Measurements from ENCODE around the gene CMIP. TPM values are rescaled to one million over a fixed set of nuclear protein-coding genes. Genes with fewer than 3 reads are reported as not detected.

The CMIP gene
- total and polyA plus RNA-seq, 10 of the 15 experiments (the other 5 are each of a cell fraction or from before 2014, with no cell fraction given) = 1.2 to 43.2 (median 4.4) TPM

DNA sequence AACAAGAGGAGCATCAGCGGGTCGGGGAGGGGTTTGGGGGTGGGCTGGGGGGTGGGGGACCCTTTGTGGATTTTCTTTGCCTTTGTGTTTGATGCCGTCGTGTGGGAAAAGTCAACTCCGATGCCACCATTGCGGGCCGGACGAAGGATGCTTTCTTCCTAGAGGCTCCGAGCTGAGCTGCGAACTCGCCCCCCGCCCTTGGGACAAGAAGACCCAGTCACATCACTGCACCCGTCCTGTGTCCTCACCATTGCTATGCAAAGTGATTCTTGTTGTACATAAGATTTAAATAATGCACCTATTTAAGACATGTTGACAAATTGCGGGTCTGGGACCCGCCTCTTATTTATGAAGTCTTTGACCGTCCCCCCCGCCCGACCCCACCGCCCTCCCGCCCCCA lies 265.4 kb downstream of the CMIP start:
- Histone ChIP-seq H2AFZ (ENCODE audit: control insufficient read depth, low read depth, low read length) (no peak overlapping the region), H3K4me3 (no peak overlapping the region), H3K9me3 (replicated peaks; ENCODE audit: control insufficient read depth, insufficient read depth, low read length) (no peaks in the 10 kb centered on the region), H3K4me2 (ENCODE audit: control insufficient read depth, insufficient read depth) (no peak overlapping the region), H3K4me1 (ENCODE audit: control insufficient read depth, insufficient read depth, low read length) (peaks cover 7% of the 10 kb centered on the region), H4K20me1 (ENCODE audit: control insufficient read depth, insufficient read depth) (no peaks in the 10 kb centered on the region), H3K27ac (ENCODE audit: control insufficient read depth, insufficient read depth) (no peak overlapping the region), H3K9ac (ENCODE audit: control insufficient read depth, insufficient read depth, low read length) (no peak overlapping the region), H3K36me3 (ENCODE audit: control insufficient read depth in 2 of 2, insufficient read depth in 2 of 2, low read length in 1 of 2) (peaks cover 1 to 13% of the 10 kb centered on the region in 2 experiments; a peak in 3 of 4 replicates), H3K79me2 (ENCODE audit: control insufficient read depth, insufficient read depth, low read length) (no peaks in the 10 kb centered on the region), H3K27me3 (replicated peaks in 1 of 2; ENCODE audit: control insufficient read depth in 2 of 2, insufficient read depth in 2 of 2, low read length in 1 of 2) (no peaks in the 10 kb centered on the region)
- ChIA-PET SMC1A (ENCODE audit: uncharacterized antibody, unreplicated experiment) (no interaction called here), POLR2A (interaction anchor here (0.7 kb wide), 1 partner anchor 118 kb away, joined by 4 read pairs; no protein-coding TSS in a partner anchor), CTCF (no interaction called here), RAD21 (ENCODE audit: unreplicated experiment) (interaction anchor here (0.6 kb wide), 1 partner anchor 13 kb away, joined by 3 read pairs; no protein-coding TSS in a partner anchor)
- intact Hi-C loops (cut with micrococcal nuclease; ENCODE audit: unreplicated experiment) (no loop called here), in situ Hi-C loops (cut with MboI) (no loop called here)
- DNase-seq (ENCODE audit: low read depth, low spot score) (no peak), ATAC-seq (no peak), FAIRE-seq (no peak)
- BruUV-seq (replicated peaks) = no TSS peak
- 97% methylated on average over 20 of the region's 20 CpGs for WGBS (ENCODE audit: insufficient coverage, insufficient replicate concordance, low lambda C conversion rate, missing lambda C conversion rate)
- TF ChIP-seq, protein P1, sequence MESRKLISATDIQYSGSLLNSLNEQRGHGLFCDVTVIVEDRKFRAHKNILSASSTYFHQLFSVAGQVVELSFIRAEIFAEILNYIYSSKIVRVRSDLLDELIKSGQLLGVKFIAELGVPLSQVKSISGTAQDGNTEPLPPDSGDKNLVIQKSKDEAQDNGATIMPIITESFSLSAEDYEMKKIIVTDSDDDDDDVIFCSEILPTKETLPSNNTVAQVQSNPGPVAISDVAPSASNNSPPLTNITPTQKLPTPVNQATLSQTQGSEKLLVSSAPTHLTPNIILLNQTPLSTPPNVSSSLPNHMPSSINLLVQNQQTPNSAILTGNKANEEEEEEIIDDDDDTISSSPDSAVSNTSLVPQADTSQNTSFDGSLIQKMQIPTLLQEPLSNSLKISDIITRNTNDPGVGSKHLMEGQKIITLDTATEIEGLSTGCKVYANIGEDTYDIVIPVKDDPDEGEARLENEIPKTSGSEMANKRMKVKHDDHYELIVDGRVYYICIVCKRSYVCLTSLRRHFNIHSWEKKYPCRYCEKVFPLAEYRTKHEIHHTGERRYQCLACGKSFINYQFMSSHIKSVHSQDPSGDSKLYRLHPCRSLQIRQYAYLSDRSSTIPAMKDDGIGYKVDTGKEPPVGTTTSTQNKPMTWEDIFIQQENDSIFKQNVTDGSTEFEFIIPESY (IDR thresholded peaks at IDR 0.05) = no peak
- TF ChIP-seq, protein P2, sequence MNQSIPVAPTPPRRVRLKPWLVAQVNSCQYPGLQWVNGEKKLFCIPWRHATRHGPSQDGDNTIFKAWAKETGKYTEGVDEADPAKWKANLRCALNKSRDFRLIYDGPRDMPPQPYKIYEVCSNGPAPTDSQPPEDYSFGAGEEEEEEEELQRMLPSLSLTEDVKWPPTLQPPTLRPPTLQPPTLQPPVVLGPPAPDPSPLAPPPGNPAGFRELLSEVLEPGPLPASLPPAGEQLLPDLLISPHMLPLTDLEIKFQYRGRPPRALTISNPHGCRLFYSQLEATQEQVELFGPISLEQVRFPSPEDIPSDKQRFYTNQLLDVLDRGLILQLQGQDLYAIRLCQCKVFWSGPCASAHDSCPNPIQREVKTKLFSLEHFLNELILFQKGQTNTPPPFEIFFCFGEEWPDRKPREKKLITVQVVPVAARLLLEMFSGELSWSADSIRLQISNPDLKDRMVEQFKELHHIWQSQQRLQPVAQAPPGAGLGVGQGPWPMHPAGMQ (IDR thresholded peaks at IDR 0.05; ENCODE audit: borderline replicate concordance) = no peak
- TF ChIP-seq, protein P3, sequence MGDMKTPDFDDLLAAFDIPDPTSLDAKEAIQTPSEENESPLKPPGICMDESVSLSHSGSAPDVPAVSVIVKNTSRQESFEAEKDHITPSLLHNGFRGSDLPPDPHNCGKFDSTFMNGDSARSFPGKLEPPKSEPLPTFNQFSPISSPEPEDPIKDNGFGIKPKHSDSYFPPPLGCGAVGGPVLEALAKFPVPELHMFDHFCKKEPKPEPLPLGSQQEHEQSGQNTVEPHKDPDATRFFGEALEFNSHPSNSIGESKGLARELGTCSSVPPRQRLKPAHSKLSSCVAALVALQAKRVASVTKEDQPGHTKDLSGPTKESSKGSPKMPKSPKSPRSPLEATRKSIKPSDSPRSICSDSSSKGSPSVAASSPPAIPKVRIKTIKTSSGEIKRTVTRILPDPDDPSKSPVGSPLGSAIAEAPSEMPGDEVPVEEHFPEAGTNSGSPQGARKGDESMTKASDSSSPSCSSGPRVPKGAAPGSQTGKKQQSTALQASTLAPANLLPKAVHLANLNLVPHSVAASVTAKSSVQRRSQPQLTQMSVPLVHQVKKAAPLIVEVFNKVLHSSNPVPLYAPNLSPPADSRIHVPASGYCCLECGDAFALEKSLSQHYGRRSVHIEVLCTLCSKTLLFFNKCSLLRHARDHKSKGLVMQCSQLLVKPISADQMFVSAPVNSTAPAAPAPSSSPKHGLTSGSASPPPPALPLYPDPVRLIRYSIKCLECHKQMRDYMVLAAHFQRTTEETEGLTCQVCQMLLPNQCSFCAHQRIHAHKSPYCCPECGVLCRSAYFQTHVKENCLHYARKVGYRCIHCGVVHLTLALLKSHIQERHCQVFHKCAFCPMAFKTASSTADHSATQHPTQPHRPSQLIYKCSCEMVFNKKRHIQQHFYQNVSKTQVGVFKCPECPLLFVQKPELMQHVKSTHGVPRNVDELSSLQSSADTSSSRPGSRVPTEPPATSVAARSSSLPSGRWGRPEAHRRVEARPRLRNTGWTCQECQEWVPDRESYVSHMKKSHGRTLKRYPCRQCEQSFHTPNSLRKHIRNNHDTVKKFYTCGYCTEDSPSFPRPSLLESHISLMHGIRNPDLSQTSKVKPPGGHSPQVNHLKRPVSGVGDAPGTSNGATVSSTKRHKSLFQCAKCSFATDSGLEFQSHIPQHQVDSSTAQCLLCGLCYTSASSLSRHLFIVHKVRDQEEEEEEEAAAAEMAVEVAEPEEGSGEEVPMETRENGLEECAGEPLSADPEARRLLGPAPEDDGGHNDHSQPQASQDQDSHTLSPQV (IDR thresholded peaks at IDR 0.05) = no peak

All from GM12878 (cell line).